H1 (cell line): ENCODE measurements around the gene RABGAP1. TPM values are rescaled to one million over a fixed set of nuclear protein-coding genes. Genes with fewer than 3 reads are reported as not detected.

Experiments used
- BCL11A ChIP-seq, 2 experiments: IDR thresholded peaks; one replicate each; pipeline ENCODE4 v1.6.1; 2011; ENCODE audit warnings: low read depth in 2 of 2, low read length in 2 of 2, mild to moderate bottlenecking in 2 of 2
- CHD2 ChIP-seq: IDR thresholded peaks from 2 replicates; pipeline ENCODE4 v1.6.1; 2012; ENCODE audit warnings: low read length, improper control_type of control experiment
- JUN ChIP-seq: IDR thresholded peaks from 2 replicates; pipeline ENCODE4 v1.6.1; 2011; ENCODE audit warnings: low read depth, mild to moderate bottlenecking, improper control_type of control experiment, low read length
- JUND ChIP-seq: IDR thresholded peaks from 2 replicates; pipeline ENCODE4 v1.6.1; 2011; ENCODE audit warnings: mild to moderate bottlenecking, improper control_type of control experiment, low read length
- RAD21 ChIP-seq, 2 experiments: IDR thresholded peaks in 1 of 2; conservative IDR thresholded peaks in 1 of 2; 2 replicates each; pipeline ENCODE4 v1.6.1; 2011; ENCODE audit warnings: low read depth in 2 of 2, low read length in 2 of 2, improper control_type of control experiment in 1 of 2, inconsistent platforms in 1 of 2, mild to moderate bottlenecking in 1 of 2, moderate library complexity in 1 of 2
- SIN3A ChIP-seq, 2 experiments: IDR thresholded peaks in 1 of 2; conservative IDR thresholded peaks in 1 of 2; 2 replicates each; pipeline ENCODE4 v1.6.1; 2011 to 2012; ENCODE audit warnings: low read length in 2 of 2, improper control_type of control experiment in 1 of 2, low read depth in 1 of 2, mild to moderate bottlenecking in 1 of 2
- SIRT6 ChIP-seq: IDR thresholded peaks from one replicate; pipeline ENCODE4 v1.7.1; 2012; ENCODE audit warnings: low read length, inconsistent platforms
- SP2 ChIP-seq: IDR thresholded peaks from 2 replicates; pipeline ENCODE4 v1.6.1; 2012; ENCODE audit warnings: mild to moderate bottlenecking, low read length, inconsistent platforms
- YY1 ChIP-seq: IDR thresholded peaks from 2 replicates; pipeline ENCODE4 v1.6.1; 2011; ENCODE audit warnings: low read depth, mild to moderate bottlenecking, low read length
- ZNF274 ChIP-seq: IDR thresholded peaks from 2 replicates; pipeline ENCODE4 v1.7.0; 2012; ENCODE audit warnings: low read length, borderline replicate concordance; ENCODE audit errors: extremely low read depth
- polyA plus RNA-seq, 7 experiments: library from polyadenylated mRNA; depleted of rRNA in 3 of 7; stranded (reverse) in 5 of 7; unstranded in 2 of 7; fragments of >200 nt in 5 of 7; fragments of 200-250 nt in 2 of 7; gene quantifications; 1 replicate in 5 of 7; 2 replicates in 1 of 7; 4 replicates in 1 of 7; pipeline versions ENCODE4 v1.2.1 to v1.2.3, GENCODE V29; 2011 to 2013; ENCODE audit warnings: missing spikeins in 2 of 7, mixed read lengths in 2 of 7
- total RNA-seq: library from RNA; stranded (reverse); fragmentation: NEBNext Ultra II Directional; extraction: Animal tissue kit (Norgen Biotek cat#: 25700); gene quantifications from 2 replicates; pipeline ENCODE4 v1.2.1, GENCODE V29; 2021
- TF ChIP-seq, protein P1 (sequence below): fragments of 300-600 bp; sonication (generic); IDR thresholded peaks from 2 replicates; pipeline ENCODE4 v1.7.1; 2012; ENCODE audit warnings: low read length, moderate library complexity, mild to moderate bottlenecking, inconsistent platforms; ENCODE audit not compliant: insufficient replicate concordance

RABGAP1 gene
- total and polyA plus RNA-seq, 2 of the 8 experiments (the other 6 are each of a cell fraction or from before 2014, with no cell fraction given) = 15.7 to 38.3 TPM

DNA sequence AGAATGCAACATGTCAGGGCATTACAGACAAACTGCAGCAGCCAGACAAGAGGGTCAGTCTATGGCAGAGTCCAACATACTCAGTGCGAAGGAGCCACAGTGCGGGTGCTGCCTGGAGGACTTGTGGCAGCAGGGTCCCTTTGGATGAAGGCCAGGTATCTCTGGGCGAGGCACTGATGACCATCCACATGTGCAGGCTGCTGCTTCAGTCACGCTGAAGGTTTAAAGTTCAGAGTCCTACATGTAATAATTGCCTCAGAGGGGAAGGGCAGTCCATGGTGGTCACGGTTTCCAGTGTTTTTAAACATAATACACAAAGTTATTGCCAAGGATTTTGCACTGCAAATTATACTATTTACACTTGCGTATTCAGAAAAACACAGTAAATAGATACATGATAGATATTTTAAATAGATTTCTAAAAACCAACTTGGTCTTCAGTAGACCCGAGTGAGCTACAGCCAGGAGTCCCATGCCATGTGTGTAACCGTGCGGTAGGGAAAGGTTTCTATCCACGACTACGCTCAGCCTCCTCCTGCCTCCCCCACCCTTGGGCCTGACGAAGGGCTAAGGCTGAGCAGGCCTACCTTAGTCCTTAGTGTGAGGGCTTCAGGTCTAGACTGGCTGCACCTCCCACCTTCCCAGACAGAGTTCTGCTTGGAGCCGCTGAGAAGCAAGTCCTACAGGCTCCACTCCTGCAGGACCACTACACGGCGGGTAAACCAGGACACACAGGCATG, 168.9 kb downstream of the RABGAP1 start (continued):
- TF ChIP-seq, protein P1, sequence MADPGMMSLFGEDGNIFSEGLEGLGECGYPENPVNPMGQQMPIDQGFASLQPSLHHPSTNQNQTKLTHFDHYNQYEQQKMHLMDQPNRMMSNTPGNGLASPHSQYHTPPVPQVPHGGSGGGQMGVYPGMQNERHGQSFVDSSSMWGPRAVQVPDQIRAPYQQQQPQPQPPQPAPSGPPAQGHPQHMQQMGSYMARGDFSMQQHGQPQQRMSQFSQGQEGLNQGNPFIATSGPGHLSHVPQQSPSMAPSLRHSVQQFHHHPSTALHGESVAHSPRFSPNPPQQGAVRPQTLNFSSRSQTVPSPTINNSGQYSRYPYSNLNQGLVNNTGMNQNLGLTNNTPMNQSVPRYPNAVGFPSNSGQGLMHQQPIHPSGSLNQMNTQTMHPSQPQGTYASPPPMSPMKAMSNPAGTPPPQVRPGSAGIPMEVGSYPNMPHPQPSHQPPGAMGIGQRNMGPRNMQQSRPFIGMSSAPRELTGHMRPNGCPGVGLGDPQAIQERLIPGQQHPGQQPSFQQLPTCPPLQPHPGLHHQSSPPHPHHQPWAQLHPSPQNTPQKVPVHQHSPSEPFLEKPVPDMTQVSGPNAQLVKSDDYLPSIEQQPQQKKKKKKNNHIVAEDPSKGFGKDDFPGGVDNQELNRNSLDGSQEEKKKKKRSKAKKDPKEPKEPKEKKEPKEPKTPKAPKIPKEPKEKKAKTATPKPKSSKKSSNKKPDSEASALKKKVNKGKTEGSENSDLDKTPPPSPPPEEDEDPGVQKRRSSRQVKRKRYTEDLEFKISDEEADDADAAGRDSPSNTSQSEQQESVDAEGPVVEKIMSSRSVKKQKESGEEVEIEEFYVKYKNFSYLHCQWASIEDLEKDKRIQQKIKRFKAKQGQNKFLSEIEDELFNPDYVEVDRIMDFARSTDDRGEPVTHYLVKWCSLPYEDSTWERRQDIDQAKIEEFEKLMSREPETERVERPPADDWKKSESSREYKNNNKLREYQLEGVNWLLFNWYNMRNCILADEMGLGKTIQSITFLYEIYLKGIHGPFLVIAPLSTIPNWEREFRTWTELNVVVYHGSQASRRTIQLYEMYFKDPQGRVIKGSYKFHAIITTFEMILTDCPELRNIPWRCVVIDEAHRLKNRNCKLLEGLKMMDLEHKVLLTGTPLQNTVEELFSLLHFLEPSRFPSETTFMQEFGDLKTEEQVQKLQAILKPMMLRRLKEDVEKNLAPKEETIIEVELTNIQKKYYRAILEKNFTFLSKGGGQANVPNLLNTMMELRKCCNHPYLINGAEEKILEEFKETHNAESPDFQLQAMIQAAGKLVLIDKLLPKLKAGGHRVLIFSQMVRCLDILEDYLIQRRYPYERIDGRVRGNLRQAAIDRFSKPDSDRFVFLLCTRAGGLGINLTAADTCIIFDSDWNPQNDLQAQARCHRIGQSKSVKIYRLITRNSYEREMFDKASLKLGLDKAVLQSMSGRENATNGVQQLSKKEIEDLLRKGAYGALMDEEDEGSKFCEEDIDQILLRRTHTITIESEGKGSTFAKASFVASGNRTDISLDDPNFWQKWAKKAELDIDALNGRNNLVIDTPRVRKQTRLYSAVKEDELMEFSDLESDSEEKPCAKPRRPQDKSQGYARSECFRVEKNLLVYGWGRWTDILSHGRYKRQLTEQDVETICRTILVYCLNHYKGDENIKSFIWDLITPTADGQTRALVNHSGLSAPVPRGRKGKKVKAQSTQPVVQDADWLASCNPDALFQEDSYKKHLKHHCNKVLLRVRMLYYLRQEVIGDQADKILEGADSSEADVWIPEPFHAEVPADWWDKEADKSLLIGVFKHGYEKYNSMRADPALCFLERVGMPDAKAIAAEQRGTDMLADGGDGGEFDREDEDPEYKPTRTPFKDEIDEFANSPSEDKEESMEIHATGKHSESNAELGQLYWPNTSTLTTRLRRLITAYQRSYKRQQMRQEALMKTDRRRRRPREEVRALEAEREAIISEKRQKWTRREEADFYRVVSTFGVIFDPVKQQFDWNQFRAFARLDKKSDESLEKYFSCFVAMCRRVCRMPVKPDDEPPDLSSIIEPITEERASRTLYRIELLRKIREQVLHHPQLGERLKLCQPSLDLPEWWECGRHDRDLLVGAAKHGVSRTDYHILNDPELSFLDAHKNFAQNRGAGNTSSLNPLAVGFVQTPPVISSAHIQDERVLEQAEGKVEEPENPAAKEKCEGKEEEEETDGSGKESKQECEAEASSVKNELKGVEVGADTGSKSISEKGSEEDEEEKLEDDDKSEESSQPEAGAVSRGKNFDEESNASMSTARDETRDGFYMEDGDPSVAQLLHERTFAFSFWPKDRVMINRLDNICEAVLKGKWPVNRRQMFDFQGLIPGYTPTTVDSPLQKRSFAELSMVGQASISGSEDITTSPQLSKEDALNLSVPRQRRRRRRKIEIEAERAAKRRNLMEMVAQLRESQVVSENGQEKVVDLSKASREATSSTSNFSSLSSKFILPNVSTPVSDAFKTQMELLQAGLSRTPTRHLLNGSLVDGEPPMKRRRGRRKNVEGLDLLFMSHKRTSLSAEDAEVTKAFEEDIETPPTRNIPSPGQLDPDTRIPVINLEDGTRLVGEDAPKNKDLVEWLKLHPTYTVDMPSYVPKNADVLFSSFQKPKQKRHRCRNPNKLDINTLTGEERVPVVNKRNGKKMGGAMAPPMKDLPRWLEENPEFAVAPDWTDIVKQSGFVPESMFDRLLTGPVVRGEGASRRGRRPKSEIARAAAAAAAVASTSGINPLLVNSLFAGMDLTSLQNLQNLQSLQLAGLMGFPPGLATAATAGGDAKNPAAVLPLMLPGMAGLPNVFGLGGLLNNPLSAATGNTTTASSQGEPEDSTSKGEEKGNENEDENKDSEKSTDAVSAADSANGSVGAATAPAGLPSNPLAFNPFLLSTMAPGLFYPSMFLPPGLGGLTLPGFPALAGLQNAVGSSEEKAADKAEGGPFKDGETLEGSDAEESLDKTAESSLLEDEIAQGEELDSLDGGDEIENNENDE = no peak
- TF ChIP-seq ZNF274 (no peak), CHD2 (no peak), JUND (no peak), JUN (no peak), YY1 (no peak), BCL11A (IDR thresholded peaks at IDR 0.05; ENCODE audit: low read depth in 2 of 2, low read length in 2 of 2) (no peak), SIRT6 (no peak), RAD21 (IDR thresholded peaks at IDR 0.05 in 1 of 2, conservative IDR thresholded peaks at IDR 0.05 in 1 of 2; ENCODE audit: low read depth in 2 of 2, low read length in 2 of 2) (no peak), SIN3A (conservative IDR thresholded peaks at IDR 0.05 in 1 of 2, IDR thresholded peaks at IDR 0.05 in 1 of 2; ENCODE audit: low read depth in 1 of 2, low read length in 2 of 2) (no peak), SP2 (no peak)
